Iris pigment epithelial cell (primary cell): ENCODE measurements around the gene IL4.
"Not testable (repeated sequence)": the region's sequence is repeated elsewhere in the genome, so short reads cannot be mapped to it uniquely, and the experiment has no call there.

Source experiments
- DNase-seq: peaks from one replicate; pipeline ENCODE4 v3.0.0-alpha.2; 2011; ENCODE audit warnings: low read depth

Gene IL4

DNA sequence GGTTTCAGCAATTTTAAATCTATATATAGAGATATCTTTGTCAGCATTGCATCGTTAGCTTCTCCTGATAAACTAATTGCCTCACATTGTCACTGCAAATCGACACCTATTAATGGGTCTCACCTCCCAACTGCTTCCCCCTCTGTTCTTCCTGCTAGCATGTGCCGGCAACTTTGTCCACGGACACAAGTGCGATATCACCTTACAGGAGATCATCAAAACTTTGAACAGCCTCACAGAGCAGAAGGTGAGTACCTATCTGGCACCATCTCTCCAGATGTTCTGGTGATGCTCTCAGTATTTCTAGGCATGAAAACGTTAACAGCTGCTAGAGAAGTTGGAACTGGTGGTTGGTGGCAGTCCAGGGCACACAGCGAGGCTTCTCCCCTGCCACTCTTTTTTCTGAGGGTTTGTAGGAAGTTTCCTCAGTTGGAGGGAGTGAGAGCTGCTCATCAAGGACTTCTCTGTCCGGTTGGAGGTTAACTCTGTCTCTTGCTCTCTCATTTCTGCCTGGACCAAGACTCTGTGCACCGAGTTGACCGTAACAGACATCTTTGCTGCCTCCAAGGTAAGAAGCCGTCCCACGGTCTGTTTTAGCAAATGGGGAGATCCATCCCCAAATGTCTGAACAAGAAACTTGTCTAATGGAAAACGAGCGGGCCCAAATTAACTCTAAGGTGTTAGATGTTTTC is at the start of gene IL4:
Gene IL4 (plus strand): TSS at position 51 of the 692 bp plus-strand sequence. CDS start 62 bp downstream, at position 113.
- no peak for DNase-seq

DNA sequence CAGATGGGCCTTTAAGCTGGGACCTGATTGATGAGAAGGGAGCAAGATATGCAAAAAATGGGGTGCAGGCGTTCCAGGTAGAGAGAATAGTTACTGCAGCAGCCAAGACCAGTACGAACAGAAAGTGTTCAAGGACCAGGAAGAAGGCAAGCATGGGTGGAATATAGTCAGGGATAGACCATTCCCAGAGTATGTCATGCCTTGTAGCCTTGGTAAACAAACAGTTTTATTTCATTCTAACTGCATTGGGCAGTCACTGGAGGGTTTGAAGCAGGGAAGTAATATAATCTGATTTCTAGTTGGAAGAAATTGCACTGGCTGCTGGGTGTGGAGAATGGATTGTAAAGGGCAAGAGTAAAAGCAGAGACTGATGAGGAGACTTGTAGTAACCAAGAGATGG is 46.3 kb upstream of the IL4 start:
- no peak for DNase-seq

DNA sequence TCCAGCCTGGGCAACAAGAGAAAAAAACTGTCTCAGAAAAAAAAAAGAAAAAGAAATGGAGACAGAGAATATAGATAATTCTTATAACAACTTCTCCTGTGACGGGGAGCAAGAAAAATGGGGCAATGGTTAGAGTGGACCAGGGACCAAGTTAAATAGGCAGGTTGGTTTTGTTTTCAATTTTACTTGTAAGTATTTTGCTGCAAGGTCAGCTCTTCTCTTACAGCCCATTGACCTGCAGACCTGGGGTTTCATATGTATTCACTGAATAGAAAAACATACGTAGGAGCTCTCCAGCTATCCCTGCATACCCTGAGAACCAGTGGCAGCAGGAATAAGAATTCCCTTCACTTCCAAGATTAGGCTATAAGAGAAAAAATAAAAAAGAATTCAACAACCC is 45.0 kb upstream of the IL4 start:
- DNase-seq = no peak

DNA sequence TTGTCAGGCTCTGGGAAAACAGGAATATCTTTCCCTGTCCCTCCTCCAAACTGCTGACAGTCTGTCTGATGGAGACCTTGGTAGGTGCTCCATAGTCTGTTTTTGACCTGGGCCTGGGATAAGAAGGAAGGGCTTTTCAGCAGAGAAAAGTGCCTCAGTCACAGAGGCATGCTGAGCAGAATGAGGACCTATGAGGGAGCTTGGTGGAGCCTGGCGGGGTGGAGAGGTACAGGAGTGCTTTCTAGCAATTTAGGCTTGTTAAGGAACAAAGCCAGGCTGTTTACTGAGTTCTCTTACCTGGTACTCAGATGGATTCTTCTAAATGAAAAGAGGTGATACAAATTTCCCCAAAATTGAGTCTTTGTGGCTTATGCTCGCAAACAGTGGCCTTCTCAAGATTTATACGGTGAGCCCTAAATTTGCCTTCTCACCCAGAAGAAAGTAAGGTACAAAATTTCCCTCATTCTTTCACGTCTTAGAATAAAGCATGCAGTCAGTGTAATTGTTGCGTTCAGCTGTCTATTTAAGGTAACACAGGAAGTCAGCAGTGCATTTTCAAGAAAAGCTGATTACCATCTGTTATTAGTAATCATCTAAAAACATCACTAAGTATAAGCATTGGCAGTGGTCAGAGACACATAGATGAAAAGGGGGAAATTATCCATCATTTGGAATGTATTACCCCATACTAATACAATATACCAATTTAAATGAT is 44.4 kb upstream of the IL4 start:
- DNase-seq = no peak

DNA sequence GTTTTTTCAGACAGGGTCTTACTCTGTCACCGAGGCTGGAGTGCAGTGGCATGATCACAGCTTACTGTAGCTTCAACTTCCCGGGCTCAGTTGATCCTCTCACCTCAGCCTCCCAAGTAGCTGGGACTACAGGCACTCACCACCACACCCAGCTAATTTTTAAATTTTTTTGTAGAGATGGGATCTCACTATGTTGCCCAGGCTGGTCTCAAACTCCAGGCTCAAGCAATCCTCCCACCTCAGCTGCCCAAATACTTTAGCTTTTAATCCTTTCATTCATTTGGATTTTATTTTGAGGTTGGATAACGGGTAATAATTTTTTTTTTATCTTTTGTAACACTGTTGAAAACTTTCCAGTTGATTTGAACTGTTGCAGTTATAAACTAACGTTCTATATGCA is 40.2 kb upstream of the IL4 start:
- DNase-seq = not testable (repeated sequence)

DNA sequence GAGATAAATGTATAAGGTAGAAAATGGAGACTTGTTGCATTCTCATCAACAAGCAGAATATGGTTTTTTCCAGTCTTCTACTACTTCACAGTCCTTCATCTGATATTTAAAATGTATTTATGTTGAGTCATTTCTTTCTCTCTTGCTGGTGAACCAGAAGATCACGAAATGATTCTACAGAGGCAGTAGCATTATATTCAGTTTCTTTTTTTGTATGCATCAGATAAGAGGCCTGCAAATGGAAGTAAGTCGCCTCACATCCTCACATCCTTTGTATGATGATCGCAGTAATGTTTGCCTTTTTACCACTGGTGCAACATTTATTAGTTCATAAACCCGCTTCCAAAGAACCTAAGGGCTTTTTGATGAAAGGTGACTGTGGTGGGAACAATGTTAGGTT is 37.9 kb upstream of the IL4 start:
- no peak for DNase-seq

DNA sequence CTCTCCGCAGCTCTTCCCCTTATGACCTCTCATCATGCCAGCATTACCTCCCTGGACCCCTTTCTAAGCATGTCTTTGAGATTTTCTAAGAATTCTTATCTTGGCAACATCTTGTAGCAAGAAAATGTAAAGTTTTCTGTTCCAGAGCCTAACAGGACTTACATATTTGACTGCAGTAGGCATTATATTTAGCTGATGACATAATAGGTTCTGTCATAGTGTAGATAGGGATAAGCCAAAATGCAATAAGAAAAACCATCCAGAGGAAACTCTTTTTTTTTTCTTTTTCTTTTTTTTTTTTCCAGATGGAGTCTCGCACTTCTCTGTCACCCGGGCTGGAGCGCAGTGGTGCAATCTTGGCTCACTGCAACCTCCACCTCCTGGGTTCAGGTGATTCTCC is 36.5 kb upstream of the IL4 start:
- DNase-seq = no peak

DNA sequence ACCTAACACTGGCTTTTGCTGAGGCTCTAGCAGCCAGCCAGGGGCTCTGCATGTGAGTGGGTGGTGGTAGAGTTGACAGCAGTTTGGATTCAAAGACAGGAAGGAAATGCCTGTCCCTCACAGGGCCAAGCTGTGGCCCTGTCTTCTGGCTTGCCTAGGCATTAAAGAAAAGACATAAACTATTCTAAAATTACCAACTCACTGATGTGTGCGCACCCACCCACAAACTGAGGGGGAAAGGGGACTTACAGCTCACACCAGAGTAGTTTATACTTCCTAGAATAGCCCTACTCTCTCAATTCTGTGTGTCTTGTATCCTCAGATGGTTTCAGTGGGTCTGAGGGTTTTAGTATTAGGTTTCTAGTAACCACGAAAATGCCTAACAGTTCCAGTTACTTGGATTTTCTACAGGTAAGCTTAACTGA is 34.1 kb upstream of the IL4 start:
- DNase-seq = no peak

DNA sequence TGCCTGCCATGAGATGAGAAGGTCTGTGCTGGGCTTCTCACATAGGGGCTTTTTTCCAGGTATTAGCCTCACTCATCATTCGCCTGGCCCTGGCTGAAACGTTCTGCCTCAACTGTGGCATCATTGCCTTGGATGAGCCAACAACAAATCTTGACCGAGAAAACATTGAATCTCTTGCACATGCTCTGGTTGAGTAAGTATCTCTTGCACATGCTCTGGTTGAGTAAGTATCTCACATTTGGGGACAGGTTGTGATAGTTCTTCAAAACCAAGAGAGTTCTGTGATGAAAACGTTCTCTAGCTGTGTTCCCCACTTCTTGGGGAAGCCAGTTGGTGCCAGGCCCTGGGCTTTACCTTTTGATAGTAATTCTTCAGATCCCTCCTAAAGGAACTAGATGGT is 33.2 kb upstream of the IL4 start:
- no peak for DNase-seq

DNA sequence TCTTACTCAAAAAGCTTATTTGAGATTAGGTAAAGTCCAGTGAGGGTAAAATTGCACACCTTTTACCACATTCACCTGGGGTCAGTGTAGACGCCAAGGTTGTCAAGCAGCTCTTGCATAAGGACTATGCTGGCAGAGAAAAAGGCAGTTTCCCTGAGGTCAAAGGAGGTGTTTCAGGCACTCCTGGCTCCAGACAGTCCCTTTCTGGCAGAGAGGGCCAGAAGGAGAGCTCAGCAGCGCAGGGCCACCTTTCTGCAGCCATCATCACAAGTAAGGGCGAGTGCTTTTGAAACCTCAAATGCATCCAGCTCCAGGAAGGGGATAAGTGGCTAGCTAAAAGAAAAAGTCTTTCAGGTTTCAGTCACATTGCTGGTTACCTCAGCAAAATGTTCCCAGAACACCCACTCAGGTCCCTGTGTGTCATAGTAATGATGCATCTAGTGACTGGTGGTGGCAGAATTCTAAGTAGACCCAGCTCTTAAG is 32.5 kb upstream of the IL4 start:
- no peak for DNase-seq

DNA sequence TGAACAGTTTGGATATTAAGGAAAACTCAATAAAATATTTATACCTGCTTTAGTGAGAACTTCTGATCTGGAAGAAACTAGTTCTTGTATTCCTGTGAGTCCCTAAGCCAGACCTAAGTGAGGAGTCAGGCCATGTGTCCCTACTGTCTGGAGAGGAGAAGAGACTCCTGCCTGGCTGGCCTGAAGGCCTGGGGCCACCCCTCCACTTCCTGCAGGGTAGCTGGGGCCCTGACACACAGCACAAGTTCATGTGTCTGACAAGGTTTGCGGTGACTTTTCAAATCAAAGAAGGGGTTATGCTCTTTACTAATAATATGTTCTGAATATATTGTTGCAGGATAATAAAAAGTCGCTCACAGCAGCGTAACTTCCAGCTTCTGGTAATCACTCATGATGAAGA is 31.9 kb upstream of the IL4 start:
- no peak for DNase-seq

DNA sequence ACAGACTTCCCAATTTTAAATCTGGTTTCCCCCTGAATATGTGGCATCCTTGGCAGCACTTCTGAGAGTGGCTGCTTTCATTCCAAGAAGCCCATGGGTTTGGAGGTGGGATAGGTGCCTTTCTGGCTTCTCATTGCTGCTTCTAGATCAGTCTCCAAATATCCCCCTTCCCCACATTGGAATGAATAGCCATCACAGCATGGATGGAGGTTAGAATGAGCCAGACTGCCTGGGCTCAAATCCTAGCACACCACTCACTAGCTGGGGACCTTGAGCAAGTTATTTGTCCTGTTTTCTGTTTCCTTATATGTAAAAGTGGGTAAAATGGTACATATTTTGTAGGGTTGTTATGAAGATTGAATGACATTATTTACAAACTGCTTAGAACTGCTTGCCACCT is 29.6 kb upstream of the IL4 start:
- DNase-seq = no peak

DNA sequence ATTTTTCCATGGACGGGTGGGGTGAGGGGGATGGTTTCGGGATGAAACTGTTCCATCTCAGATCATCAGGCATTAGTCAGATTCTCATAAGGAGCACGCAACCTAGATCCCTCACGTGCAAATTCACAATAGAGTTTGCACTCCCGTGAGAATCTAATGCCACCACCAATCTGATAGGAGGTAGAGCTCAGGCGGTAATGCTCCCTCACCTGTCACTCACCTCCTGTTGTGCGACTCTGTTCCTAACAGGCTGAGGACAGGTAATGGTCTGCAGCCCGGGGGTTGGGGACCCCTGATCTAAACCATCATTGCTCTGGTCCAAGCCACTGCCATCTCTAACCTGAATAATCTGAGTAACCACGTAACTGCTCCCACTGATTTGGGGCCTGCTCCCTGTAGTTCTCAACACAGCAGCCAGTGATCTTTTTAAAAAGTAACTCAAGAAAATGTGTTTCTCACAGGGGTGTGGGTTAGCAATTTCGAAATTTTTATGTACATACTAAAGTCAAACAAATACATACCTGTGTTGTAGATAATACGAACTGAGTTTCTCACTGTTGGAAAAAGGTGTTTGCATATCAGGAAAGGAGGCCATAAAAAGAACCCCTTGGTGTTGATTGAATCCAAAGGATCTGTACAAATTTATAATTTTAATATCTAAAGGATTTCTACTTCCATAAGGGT is 27.1 kb upstream of the IL4 start:
- DNase-seq = no peak

DNA sequence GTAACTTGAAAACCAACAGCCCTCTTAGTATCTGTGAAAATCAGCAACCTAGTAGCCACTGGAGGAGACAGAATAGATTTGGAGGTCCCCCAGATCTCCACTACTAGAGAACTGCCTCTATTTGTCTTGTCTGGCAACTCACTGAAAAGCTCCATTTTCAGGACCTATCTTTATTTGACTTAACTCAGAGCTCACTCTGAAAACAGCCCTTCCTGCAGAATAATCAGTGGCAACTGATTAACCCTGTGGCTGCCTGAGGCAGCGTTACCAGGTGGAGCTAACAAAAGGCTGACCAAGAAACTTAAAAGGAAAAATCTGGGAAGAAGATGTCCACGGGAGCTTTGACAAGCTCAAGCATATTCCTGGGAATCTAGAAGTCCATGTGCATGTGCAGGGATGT is 26.3 kb upstream of the IL4 start:
- DNase-seq = no peak

DNA sequence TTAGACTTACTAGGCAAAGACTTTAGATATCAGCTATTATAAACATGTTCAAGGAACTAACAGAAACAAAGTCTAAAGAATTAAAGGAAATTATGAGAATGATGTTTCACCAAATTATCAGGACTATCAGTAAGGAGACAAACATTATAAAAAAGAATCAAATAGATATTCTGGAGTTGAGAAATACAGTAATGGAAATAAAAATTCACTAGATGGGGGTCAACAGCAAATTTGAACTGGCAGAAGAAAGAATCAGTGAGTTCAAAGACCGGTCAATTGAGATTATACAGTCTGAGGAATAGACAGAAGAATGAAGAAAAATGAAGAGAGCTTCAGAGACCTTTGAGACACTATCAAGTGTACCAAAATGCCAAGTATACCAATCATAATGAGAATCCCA is 25.4 kb upstream of the IL4 start:
- no peak for DNase-seq

DNA sequence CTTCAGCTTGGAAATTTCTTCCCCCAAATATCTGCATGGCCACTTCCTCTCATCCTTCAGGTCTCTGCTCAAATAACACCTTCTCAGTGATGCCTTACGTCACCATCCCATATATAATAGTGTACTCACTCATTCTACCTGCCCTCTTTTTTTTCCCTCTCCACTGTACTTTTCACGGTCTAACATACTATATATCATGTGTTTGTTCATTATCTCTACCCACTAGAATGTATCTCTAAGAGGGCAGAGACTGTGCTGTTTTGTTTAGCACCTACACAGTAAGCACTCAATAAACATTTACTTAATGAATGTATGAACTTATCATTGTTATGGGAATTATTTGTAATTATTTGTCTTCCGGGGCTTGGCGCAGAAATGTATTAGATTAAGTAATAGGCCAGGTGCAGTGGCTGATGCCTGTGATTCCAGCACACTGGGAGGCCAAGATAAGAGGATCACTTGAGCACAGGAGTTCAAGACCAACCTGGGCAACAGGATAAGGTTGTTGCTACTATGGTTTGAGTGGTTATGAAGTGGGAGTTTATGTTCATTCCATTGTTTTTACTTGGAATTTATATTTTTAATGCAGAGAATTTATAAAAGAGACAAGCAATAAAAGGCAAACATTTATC is 21.8 kb upstream of the IL4 start:
- DNase-seq = no peak

DNA sequence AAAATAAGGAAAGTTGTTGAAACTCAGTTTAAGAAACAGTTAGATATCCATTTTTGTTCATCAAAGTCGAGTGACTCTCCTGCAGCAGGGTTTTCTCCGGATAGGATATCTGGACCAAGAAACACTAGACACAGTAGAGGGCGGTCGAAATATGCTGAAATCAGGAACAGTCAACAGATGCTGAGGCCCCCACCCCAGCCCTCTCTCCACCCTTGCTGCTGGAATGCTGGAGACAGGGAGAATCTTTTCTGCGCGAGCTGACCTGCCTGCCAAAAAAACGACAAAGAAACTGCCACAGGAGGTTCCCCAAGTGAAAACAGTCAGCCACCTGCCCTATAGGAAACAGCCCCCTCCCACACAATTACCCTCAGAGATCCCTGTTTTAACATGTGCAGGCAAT is 20.1 kb upstream of the IL4 start:
- DNase-seq = no peak

DNA sequence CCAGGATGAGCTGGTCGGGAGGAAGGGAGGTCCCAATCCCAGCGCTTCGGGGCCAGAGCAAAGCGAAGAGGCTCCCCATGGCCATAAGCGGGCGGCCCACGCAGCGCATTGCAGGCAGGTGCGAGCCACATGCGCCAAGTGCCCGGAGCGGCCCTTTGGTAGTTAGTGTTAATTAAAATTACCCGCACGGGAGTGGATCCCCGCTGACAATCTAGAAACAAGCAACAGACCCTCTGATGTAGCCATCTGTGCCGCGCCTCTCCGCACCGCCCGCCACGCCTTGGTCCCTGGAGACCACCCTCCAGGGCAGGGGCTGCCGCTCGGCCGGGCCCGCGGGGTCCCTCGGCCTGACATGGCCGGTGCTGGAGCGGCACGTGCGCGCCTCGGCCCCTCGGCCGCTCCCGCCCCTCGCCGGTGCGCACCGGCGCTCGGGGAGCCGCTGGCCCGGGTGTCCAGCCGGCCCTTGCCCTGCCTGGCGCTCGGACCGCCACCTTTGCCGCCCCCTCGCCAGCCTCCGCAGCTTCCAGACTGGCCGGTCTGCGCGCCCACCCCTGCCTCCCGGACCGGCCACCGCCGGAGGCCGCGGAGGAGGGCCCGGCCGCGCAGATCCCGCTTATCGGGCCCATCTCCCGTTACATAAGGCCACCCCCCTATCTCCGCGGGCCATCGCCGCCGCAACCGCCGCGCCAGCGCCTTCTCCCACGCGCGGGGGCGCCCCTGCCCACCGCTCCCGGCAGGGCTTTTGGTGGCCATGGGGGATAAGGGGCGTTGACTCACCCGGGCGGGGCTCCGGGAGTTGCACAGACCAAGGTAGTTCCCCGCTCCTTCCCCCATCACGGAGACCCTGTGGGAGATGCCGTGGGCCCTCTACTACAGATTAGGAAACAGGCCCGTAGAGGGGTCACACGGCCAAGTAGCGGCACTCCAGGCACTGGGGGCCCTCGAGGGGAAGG is 17.7 kb upstream of the IL4 start:
- DNase-seq = peak; percentile 14

DNA sequence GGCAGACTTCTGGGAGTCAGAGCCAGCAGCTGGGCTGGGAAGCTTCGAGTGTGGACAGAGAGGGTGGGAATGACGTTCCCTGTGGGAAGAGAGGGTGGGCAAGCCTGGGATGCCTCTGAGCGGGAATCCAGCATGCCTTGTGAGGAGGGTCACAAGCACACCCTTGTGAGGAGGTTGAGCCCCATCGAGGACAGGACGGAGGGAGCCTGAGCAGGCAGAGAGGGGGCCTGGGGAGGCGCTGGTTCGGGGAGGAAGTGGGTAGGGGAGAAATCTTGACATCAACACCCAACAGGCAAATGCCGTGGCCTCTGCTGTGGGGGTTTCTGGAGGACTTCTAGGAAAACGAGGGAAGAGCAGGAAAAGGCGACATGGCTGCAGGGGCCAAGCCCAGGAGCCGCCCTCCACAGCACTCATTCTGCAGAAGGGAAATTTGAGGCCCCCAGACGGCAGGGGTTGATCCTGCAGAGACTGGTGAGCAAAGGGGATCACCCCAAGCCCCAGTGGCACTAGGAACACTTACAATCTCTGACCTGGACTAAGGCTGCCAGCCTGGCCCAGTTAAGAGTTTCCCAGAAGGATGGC is 16.9 kb upstream of the IL4 start:
- DNase-seq = no peak

DNA sequence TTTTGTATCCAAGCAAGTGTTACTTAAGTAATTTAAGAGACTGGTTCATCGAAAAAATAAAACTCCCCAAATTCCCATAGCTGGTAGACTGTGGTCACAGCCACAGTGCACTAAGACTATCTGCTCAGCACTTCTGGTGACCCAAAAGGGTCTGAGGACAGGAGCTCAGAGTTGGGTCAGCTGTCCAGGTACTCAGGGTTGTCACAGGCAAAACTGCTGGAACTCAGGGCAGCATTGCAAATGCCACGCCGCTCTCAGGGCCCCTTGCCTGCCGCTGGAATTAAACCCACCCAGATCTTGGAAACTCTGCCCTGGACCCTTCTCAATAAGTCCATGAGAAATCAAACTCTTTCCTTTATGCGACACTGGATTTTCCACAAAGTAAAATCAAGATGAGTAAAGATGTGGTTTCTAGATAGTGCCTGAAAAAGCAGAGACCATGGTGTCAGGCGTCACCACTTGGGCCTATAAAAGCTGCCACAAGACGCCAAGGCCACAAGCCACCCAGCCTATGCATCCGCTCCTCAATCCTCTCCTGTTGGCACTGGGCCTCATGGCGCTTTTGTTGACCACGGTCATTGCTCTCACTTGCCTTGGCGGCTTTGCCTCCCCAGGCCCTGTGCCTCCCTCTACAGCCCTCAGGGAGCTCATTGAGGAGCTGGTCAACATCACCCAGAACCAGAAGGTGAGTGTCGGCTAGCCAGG is 16.0 kb upstream of the IL4 start, which contains the start of gene IL13:
Gene IL13 (plus strand): TSS at position 498 of the 705 bp plus-strand sequence. CDS start 14 bp downstream, at position 512.
- DNase-seq = no peak
